HCEC 1CT (cell line): ENCODE results near the gene PSENEN.
"Not testable (repeated sequence)": the region's sequence is repeated elsewhere in the genome, so short reads cannot be mapped to it uniquely, and the experiment has no call there.

Experiments
- DNase-seq: peaks from one replicate; pipeline ENCODE4 v3.0.0-alpha.2; 2017

Gene PSENEN

GRCh38 chr19:35719402-35720162 lies 25.9 kb upstream of the PSENEN start:
- DNase-seq = no peak

- no peak for DNase-seq
Observed at GRCh38 chr19:35720163-35720524, 25.3 kb upstream of the PSENEN start.

- DNase-seq = no peak
Observed at GRCh38 chr19:35720648-35721047, 24.8 kb upstream of the PSENEN start.

GRCh38 chr19:35721374-35721773 lies 24.1 kb upstream of the PSENEN start:
- DNase-seq = no peak

- no peak for DNase-seq
Observed at GRCh38 chr19:35722461-35722860, 23.0 kb upstream of the PSENEN start.

- DNase-seq = no peak
Observed at GRCh38 chr19:35722897-35723296, 22.6 kb upstream of the PSENEN start.

- DNase-seq = no peak
Observed at GRCh38 chr19:35723671-35724070, 21.8 kb upstream of the PSENEN start.

GRCh38 chr19:35724132-35724531 lies 21.3 kb upstream of the PSENEN start:
- DNase-seq = not testable (repeated sequence)

- DNase-seq = no peak
Observed at GRCh38 chr19:35724560-35724959, 20.9 kb upstream of the PSENEN start.

- DNase-seq = no peak
Observed at GRCh38 chr19:35725216-35725861, 20.1 kb upstream of the PSENEN start.

GRCh38 chr19:35727053-35727955 lies 18.1 kb upstream of the PSENEN start:
- no peak for DNase-seq

GRCh38 chr19:35727956-35728706 lies 17.3 kb upstream of the PSENEN start:
- no peak for DNase-seq

- no peak for DNase-seq
Observed at GRCh38 chr19:35729021-35729420, 16.4 kb upstream of the PSENEN start.

- DNase-seq = no peak
Observed at GRCh38 chr19:35729763-35730162, 15.7 kb upstream of the PSENEN start.

- no peak for DNase-seq
Observed at GRCh38 chr19:35730326-35730725, 15.1 kb upstream of the PSENEN start.

GRCh38 chr19:35731353-35731752 lies 14.1 kb upstream of the PSENEN start:
- no peak for DNase-seq

- DNase-seq = no peak
Observed at GRCh38 chr19:35731779-35732405, 13.6 kb upstream of the PSENEN start.

- no peak for DNase-seq
Observed at GRCh38 chr19:35732540-35733179, 12.8 kb upstream of the PSENEN start.

- DNase-seq = no peak
Observed at GRCh38 chr19:35733180-35734125, 12.0 kb upstream of the PSENEN start.

GRCh38 chr19:35734273-35734672 lies 11.2 kb upstream of the PSENEN start:
- no peak for DNase-seq

GRCh38 chr19:35734889-35735288 lies 10.6 kb upstream of the PSENEN start:
- no peak for DNase-seq
